Activated CD4-positive, CD25-positive, alpha-beta regulatory T cell treated with anti-CD3 and anti-CD28 coated beads, Interleukin-2, amount 50 U/mL, for 72 hours (primary cell): ENCODE data around the gene LYZL2.

Experiments used
- DNase-seq: peaks from one replicate; pipeline ENCODE4 v3.0.0; 2021

The LYZL2 gene

GRCh38 chr10:30589441-30589840 is 40.1 kb downstream of the LYZL2 start:
- no peak for DNase-seq

DNA sequence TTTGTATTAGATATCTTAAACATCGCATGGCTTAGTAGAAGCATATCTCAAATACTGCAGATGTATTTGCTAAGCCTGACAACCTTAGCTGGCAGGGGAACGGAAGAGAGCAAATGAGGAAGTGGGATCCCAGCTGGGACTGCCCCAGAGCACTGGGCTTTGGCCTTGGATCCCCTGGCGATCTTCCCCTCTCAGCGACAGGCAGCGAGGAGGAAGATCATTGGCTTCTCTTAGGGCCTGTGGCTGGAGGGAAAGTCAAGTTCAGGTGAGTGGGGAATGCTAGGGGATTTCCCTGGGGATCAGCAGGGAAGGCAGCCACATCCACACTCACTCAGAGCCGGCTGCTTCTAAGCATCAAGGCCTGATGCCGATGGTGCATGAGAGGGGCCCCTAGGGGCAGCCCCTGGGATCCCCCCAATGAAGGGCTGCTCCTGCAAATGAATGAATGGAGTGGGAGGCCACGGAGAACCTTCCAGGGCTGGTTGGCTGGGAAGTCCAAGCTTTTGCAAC is 42.0 kb downstream of the LYZL2 start:
- no peak for DNase-seq

DNA sequence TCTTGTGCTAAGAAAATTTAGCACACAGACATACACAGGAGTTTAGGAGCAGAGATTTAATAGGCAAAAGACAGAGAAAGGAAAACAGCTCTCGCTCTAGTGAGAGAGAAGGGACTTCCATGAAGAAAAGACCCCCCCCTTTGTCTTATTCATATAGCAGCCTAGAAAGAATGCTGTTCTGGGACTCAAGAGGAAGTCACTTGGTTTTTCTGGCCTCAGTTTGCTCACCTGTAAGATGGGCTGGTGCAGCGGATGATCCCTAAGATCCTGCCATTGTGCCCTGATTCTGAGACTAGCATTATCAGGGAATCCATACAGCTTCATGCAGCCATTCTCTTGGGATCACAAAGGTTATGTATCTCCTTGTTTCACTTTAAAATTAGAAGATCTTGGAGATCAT is 42.7 kb downstream of the LYZL2 start:
- no peak for DNase-seq

GRCh38 chr10:30583778-30584415 is 45.7 kb downstream of the LYZL2 start:
- DNase-seq = no peak

GRCh38 chr10:30581779-30582380 is 47.7 kb downstream of the LYZL2 start:
- DNase-seq = no peak

DNA sequence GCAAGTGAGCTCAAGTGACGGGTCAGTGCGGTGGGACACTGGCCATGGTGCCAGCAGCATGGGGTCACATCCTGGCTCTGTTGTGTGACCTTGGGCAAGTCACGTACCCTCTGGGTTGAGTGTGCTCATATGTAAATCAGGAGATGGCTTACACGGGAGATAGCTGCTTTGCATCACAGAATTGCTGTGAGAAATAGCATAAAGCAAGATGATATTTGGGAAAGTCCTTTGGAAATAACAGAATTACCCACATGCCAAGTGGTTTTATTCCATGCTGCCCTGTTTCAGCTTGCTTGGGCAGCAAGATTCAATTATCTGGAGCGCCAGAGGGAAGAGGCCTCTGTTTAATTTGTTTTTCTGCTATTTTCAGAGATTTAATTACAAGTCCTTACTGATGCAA is 48.9 kb downstream of the LYZL2 start:
- no peak for DNase-seq

- DNase-seq = no peak
These were observed 49.3 kb downstream of the LYZL2 start for GRCh38 chr10:30580241-30580640.

DNA sequence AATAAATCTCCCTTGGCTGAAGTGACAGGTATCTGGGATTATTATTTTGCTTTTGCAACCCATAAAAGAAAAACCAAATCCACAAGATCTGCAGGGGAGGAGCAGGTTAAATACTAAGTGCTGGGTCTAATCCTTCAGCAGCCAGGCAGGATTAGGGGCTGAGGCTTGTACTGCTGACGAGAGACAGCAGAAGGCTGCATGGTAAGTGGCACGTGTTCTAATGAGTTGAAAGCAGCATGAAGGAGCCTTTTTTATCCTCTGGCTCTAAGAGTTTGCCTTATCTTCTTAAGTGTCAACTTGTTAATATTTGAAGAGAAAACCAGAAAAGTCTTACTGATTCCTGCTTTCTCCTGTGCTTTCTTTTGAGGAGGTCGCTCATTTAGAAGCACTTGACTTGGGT is 50.0 kb downstream of the LYZL2 start:
- DNase-seq = no peak

GRCh38 chr10:30577048-30577447 is 52.5 kb downstream of the LYZL2 start:
- DNase-seq = no peak

- DNase-seq = no peak
These were observed 52.9 kb downstream of the LYZL2 start for GRCh38 chr10:30576641-30577040.

- no peak for DNase-seq
These were observed 55.1 kb downstream of the LYZL2 start for GRCh38 chr10:30574432-30574796.

- no peak for DNase-seq
These were observed 55.7 kb downstream of the LYZL2 start for GRCh38 chr10:30573721-30574431.

DNA sequence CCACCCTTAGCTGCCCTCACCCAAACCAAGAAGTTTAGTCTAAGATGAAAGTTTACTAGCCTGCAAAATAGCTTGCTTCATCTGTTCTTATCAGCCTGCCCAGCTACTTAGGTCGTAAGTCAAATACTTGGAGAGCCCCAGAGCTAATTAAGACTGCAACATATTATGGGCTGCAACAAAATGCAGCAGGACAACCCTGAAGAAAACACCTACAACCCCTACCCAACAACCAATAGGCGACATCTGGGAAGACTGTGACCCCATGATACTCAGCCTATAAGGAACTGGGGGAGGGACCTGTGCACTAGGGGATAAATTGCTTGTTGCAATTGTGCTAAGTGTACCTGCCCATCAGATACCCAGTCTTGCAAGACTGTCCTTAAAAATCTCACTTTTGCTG is 64.1 kb downstream of the LYZL2 start:
- DNase-seq = no peak

DNA sequence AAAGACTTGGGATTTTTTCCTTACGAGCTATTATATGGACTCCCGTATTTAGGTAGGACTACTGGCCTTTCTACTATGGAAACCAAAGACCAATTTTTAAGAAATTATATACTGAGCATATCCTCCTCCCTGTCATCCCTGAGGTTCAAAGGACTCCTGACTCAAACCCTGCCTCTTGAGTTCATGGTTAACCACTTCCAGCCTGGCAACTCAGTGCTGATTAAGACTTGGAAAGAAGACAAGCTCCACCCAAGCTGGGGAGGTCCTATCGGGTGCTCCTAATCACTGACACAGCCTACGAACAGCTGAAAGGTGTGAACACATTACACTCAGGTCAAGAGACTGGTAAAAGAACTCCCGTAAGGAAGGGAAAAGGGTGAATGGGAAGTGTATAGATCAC is 66.8 kb downstream of the LYZL2 start:
- no peak for DNase-seq
